ENCODE data around the gene CALD1. TPM values are rescaled to one million over a fixed set of nuclear protein-coding genes. Genes with fewer than 3 reads are reported as not detected.
"Not testable (repeated sequence)": the region's sequence is repeated elsewhere in the genome, so short reads cannot be mapped to it uniquely, and the experiment has no call there.

Gene CALD1
- total RNA-seq, 1 donor from 2014 or later: 145 TPM

- DNase-seq (ENCODE audit: low spot score) (no peak), ATAC-seq (peak; percentile 56)
These were observed 164.5 kb downstream of the CALD1 start for GRCh38 chr7:134943785-134944400.

GRCh38 chr7:134945691-134946090 is 166.3 kb downstream of the CALD1 start:
- DNase-seq (ENCODE audit: low spot score) (no peak), ATAC-seq (no peak)

GRCh38 chr7:134946260-134946659 is 166.8 kb downstream of the CALD1 start:
- DNase-seq (ENCODE audit: low spot score) (no peak), ATAC-seq (no peak)

GRCh38 chr7:134947329-134947728 is 167.9 kb downstream of the CALD1 start:
- ATAC-seq: no peak
- no peak for DNase-seq (ENCODE audit: low spot score)

GRCh38 chr7:134947831-134948230 is 168.4 kb downstream of the CALD1 start:
- ATAC-seq: no peak
- no peak for DNase-seq (ENCODE audit: low spot score)

- no peak for DNase-seq (ENCODE audit: low spot score)
- no peak for ATAC-seq
These were observed 168.8 kb downstream of the CALD1 start for GRCh38 chr7:134948246-134948645.

- no peak for DNase-seq (ENCODE audit: low spot score)
- ATAC-seq: no peak
These were observed 169.3 kb downstream of the CALD1 start for GRCh38 chr7:134948736-134949135.

GRCh38 chr7:134949171-134949570 is 169.7 kb downstream of the CALD1 start:
- DNase-seq (ENCODE audit: low spot score) (no peak), ATAC-seq (no peak)

- peak; percentile 73 for ATAC-seq
- DNase-seq (ENCODE audit: low spot score): no peak
These were observed 175.0 kb downstream of the CALD1 start for GRCh38 chr7:134954197-134955082.

GRCh38 chr7:134957005-134957404 is 177.6 kb downstream of the CALD1 start:
- ATAC-seq (peak; percentile 72), DNase-seq (ENCODE audit: low spot score) (no peak)

GRCh38 chr7:134959810-134960209 is 180.4 kb downstream of the CALD1 start:
- DNase-seq (ENCODE audit: low spot score): no peak
- no peak for ATAC-seq

GRCh38 chr7:134962270-134962780 is 182.9 kb downstream of the CALD1 start:
- DNase-seq (ENCODE audit: low spot score): no peak
- no peak for ATAC-seq

- DNase-seq (ENCODE audit: low spot score): no peak
- no peak for ATAC-seq
These were observed 183.6 kb downstream of the CALD1 start for GRCh38 chr7:134963036-134963435.

GRCh38 chr7:134966691-134967090 is 187.3 kb downstream of the CALD1 start:
- DNase-seq (ENCODE audit: low spot score) (no peak), ATAC-seq (no peak)

- no peak for DNase-seq (ENCODE audit: low spot score)
- ATAC-seq: no peak
These were observed 188.7 kb downstream of the CALD1 start for GRCh38 chr7:134968110-134968509.

- not testable (repeated sequence) for ATAC-seq; DNase-seq (ENCODE audit: low spot score)
These were observed 202.2 kb downstream of the CALD1 start for GRCh38 chr7:134981645-134982044.

- no peak for ATAC-seq
- no peak for DNase-seq (ENCODE audit: low spot score)
These were observed 206.5 kb downstream of the CALD1 start for GRCh38 chr7:134985894-134986362.

GRCh38 chr7:134986363-134987251 is 207.2 kb downstream of the CALD1 start, which contains the start of gene AGBL3:
Gene AGBL3 (plus strand): TSS chr7:134986508. CDS start chr7:134987934, 1,426 bp downstream.
- DNase-seq (ENCODE audit: low spot score): peak; percentile 91
- ATAC-seq: peak; percentile 94

- ATAC-seq (no peak), DNase-seq (ENCODE audit: low spot score) (no peak)
These were observed 208.7 kb downstream of the CALD1 start for GRCh38 chr7:134988161-134988560.

GRCh38 chr7:134991469-134992339 is 212.3 kb downstream of the CALD1 start:
- ATAC-seq: peak; percentile 69

More at GRCh38 chr7:134991469-134992339, 212.3 kb downstream of the CALD1 start:
- no peak for DNase-seq (ENCODE audit: low spot score)

Data from left lobe of liver (tissue), 2 donors.